Lower leg skin (tissue), 3 donors: ENCODE results near the gene WNT7B.

Source experiments
- POLR2A ChIP-seq, 2 donors: fragments of 450-650 bp; IDR thresholded peaks; one replicate each; pipeline ENCODE4 v1.6.1; 2016 to 2017; ENCODE audit warnings: antibody characterized with exemption in 2 of 2, mild to moderate bottlenecking in 1 of 2, moderate library complexity in 1 of 2
- TF ChIP-seq, protein P1 (sequence below), 3 donors: fragments of 450-650 bp; IDR thresholded peaks; one replicate each; pipeline ENCODE4 v1.5.1; 2016; ENCODE audit warnings: antibody characterized with exemption in 3 of 3, mild to moderate bottlenecking in 3 of 3, moderate library complexity in 2 of 3

DNA sequence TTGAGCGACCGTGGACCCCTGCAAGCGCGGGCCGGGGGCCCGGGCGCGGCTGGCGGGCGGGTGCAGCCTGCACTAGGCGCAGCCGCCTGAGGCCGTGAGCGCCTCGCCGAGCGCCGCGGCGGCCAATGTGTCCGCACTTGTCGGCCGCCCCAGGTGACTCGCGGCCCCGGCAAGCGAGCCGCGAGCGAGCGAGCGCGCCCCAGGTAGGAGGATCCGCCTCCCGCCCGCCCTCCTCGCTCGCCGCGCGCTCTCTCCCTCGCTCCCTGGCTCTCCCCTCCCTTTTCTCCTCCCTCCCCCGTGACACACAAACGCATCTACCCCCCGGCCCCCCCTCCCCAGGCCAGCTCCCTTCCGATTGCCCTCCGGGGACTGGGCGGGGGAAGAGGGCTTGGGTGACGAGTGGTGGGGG lies at the start of gene WNT7B:
- TF ChIP-seq, protein P1, sequence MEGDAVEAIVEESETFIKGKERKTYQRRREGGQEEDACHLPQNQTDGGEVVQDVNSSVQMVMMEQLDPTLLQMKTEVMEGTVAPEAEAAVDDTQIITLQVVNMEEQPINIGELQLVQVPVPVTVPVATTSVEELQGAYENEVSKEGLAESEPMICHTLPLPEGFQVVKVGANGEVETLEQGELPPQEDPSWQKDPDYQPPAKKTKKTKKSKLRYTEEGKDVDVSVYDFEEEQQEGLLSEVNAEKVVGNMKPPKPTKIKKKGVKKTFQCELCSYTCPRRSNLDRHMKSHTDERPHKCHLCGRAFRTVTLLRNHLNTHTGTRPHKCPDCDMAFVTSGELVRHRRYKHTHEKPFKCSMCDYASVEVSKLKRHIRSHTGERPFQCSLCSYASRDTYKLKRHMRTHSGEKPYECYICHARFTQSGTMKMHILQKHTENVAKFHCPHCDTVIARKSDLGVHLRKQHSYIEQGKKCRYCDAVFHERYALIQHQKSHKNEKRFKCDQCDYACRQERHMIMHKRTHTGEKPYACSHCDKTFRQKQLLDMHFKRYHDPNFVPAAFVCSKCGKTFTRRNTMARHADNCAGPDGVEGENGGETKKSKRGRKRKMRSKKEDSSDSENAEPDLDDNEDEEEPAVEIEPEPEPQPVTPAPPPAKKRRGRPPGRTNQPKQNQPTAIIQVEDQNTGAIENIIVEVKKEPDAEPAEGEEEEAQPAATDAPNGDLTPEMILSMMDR (IDR thresholded peaks at IDR 0.05): no peak
- TF ChIP-seq POLR2A (IDR thresholded peaks at IDR 0.05): no peak
